A673 (cell line): ENCODE data around the gene PDE8B.

Experiments
- CTCF ChIP-seq: fragments of 300-800, 200-600 bp; sonication (generic); conservative IDR thresholded peaks from 2 replicates; pipeline ENCODE4 v1.5.1; 2017; ENCODE audit warnings: low read depth, mild to moderate bottlenecking, antibody characterized with exemption, low read length, moderate library complexity, mixed read lengths
- EZH2 ChIP-seq: fragments of 200-600 bp; sonication (generic); IDR thresholded peaks from 2 replicates; pipeline ENCODE4 v1.6.1; 2017; ENCODE audit warnings: borderline replicate concordance, low read depth, mild to moderate bottlenecking, mixed read lengths, antibody characterized with exemption, low read length; ENCODE audit not compliant: poor library complexity, severe bottlenecking

GRCh38 chr5:77186652-77187370 lies 23.7 kb upstream of the PDE8B start:
- TF ChIP-seq CTCF (no peak), EZH2 (no peak)
